ENCODE results near the gene KIF3A. TPM values are rescaled to one million over a fixed set of nuclear protein-coding genes. Genes with fewer than 3 reads are reported as not detected.

KIF3A gene
- total and polyA plus RNA-seq, 2 experiments from 2014 or later: 11.2 to 19.7 TPM

- Histone ChIP-seq H3K4me3 (peak overlapping the region; percentile 89), H3K79me2 (replicated peaks; ENCODE audit: insufficient read depth) (no peaks in the 10 kb centered on the region; the same call in 1 of the 2 replicates), H3K27me3 (ENCODE audit: insufficient read depth) (peaks cover 58% of the 10 kb centered on the region), H3F3A (replicated peaks; ENCODE audit: low read depth) (no peaks in the 10 kb centered on the region), H3K36me3 (ENCODE audit: insufficient read depth) (no peaks in the 10 kb centered on the region), H3K9me2 (ENCODE audit: insufficient read depth) (peaks cover 2% of the 10 kb centered on the region; the same call in 1 of the 2 replicates), H3K27ac (ENCODE audit: low read depth) (no peak overlapping the region), H4K20me1 (replicated peaks; ENCODE audit: insufficient read depth) (0 out of 2 replicates have a peak, but pooled peaks cover 4% of the 10 kb centered on the region), H3K4me2 (peak overlapping the region; percentile 89), H2AFZ (0 out of 2 replicates have a peak overlapping the region, but pooled peaks have one; percentile 47), H3K4me1 (ENCODE audit: insufficient read depth) (peaks cover 20% of the 10 kb centered on the region)
- Mint-ChIP-seq H3K36me3 (ENCODE audit: low read depth) (no peaks in the 10 kb centered on the region), H3K27ac (no peak overlapping the region), H3K27me3 (ENCODE audit: insufficient read depth, low read depth, poor library complexity) (peaks cover 32% of the 10 kb centered on the region), H3K4me3 (peak overlapping the region; percentile 76), H3K4me1 (peaks cover 34% of the 10 kb centered on the region), H3K9me3 (no peaks in the 10 kb centered on the region)
- ATAC-seq: peak; percentile 23
- DNase-seq (ENCODE audit: low spot score): peak; percentile 54
- TF ChIP-seq NANOG (IDR thresholded peaks at IDR 0.05; ENCODE audit: borderline replicate concordance) (no peak), EZH2 (IDR thresholded peaks at IDR 0.05; ENCODE audit: low read depth, unreplicated experiment) (peak; percentile 29)
Observed at GRCh38 chr5:132776131-132776937, 39.0 kb upstream of the KIF3A start.

GRCh38 chr5:132775476-132775961 is 38.2 kb upstream of the KIF3A start:
- ATAC-seq: no peak
- no peaks in the 10 kb centered on the region for H3F3A ChIP-seq (replicated peaks; ENCODE audit: low read depth)
- DNase-seq (ENCODE audit: low spot score): no peak
- H3K9me2 ChIP-seq (ENCODE audit: insufficient read depth): peaks cover 2% of the 10 kb centered on the region; the same call in 1 of the 2 replicates
- peak overlapping the region; percentile 76; the same call in 2 of the 3 replicates for H3K4me3 Mint-ChIP-seq
- peaks cover 50% of the 10 kb centered on the region for H3K27me3 ChIP-seq (ENCODE audit: insufficient read depth)
- no peaks in the 10 kb centered on the region; the same call in 1 of the 2 replicates for H3K79me2 ChIP-seq (replicated peaks; ENCODE audit: insufficient read depth)
- H2AFZ ChIP-seq: no peak overlapping the region
- H4K20me1 ChIP-seq (replicated peaks; ENCODE audit: insufficient read depth): 0 out of 2 replicates have a peak, but pooled peaks cover 4% of the 10 kb centered on the region
- H3K4me1 ChIP-seq (ENCODE audit: insufficient read depth): peaks cover 25% of the 10 kb centered on the region
- peaks cover 32% of the 10 kb centered on the region for H3K27me3 Mint-ChIP-seq (ENCODE audit: insufficient read depth, low read depth, poor library complexity)
- peak overlapping the region; percentile 89 for H3K4me3 ChIP-seq
- no peak overlapping the region for H3K27ac Mint-ChIP-seq
- H3K9me3 Mint-ChIP-seq: no peaks in the 10 kb centered on the region
- H3K4me2 ChIP-seq: peak overlapping the region; percentile 89
- peaks cover 40% of the 10 kb centered on the region for H3K4me1 Mint-ChIP-seq
- no peaks in the 10 kb centered on the region for H3K36me3 ChIP-seq (ENCODE audit: insufficient read depth)
- no peaks in the 10 kb centered on the region; the same call in 2 of the 3 replicates for H3K36me3 Mint-ChIP-seq (ENCODE audit: low read depth)
- no peak overlapping the region for H3K27ac ChIP-seq (ENCODE audit: low read depth)
- no peak for TF ChIP-seq CREB1 (CRISPR knock-in tag; IDR thresholded peaks at IDR 0.05; ENCODE audit: low read depth)
- TF ChIP-seq STAT1 (IDR thresholded peaks at IDR 0.05; ENCODE audit: unreplicated experiment): no peak
- no peak for TF ChIP-seq POLR2AphosphoS5 (IDR thresholded peaks at IDR 0.05; ENCODE audit: low read depth)
- TF ChIP-seq ETS1 (IDR thresholded peaks at IDR 0.05): no peak
- no peak for TF ChIP-seq EZH2 (IDR thresholded peaks at IDR 0.05; ENCODE audit: low read depth, unreplicated experiment)
- TF ChIP-seq ZNF114 (CRISPR knock-in tag; IDR thresholded peaks at IDR 0.05): no peak
- no peak for TF ChIP-seq ZNF462 (CRISPR knock-in tag; IDR thresholded peaks at IDR 0.05)
- TF ChIP-seq ZNF331 (CRISPR knock-in tag; IDR thresholded peaks at IDR 0.05; ENCODE audit: low read depth): no peak
- TF ChIP-seq NANOG (IDR thresholded peaks at IDR 0.05; ENCODE audit: borderline replicate concordance): no peak
